ENCODE data around the gene FAM193A.

Gene FAM193A

DNA sequence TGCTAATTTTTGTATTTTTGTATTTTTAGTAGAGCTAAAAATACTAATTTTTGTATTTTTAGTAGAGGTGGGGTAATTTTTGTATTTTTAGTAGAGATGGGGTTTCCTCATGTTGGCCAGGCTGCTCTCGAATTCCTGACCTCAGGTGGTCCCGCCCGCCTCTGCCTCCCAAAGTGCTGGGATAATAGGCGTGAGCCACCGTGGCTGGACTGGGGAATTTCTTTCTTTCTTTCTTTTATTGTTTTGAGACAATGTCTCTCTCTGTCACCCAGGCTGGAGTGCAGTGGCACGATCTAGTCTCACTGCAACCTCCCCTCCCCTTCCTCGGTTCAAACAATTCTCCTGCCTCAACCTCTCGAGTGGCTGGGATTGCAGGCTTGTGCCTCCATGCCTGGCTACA is 83.0 kb downstream of the FAM193A start:
- Histone ChIP-seq H3K4me1 (ENCODE audit: control insufficient read depth in 1 of 2, insufficient read depth in 1 of 2, low read depth in 1 of 2, low read length in 1 of 2) (no peaks in the 10 kb centered on the region), H3K4me3 (ENCODE audit: low read depth in 1 of 2, low read length in 1 of 2) (no peak overlapping the region), H3K27ac (no peak overlapping the region), H3K36me3 (no peaks in the 10 kb centered on the region), H3K9me3 (no peaks in the 10 kb centered on the region), H3K27me3 (no peaks in the 10 kb centered on the region)
- TF ChIP-seq, protein P1, sequence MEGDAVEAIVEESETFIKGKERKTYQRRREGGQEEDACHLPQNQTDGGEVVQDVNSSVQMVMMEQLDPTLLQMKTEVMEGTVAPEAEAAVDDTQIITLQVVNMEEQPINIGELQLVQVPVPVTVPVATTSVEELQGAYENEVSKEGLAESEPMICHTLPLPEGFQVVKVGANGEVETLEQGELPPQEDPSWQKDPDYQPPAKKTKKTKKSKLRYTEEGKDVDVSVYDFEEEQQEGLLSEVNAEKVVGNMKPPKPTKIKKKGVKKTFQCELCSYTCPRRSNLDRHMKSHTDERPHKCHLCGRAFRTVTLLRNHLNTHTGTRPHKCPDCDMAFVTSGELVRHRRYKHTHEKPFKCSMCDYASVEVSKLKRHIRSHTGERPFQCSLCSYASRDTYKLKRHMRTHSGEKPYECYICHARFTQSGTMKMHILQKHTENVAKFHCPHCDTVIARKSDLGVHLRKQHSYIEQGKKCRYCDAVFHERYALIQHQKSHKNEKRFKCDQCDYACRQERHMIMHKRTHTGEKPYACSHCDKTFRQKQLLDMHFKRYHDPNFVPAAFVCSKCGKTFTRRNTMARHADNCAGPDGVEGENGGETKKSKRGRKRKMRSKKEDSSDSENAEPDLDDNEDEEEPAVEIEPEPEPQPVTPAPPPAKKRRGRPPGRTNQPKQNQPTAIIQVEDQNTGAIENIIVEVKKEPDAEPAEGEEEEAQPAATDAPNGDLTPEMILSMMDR (IDR thresholded peaks at IDR 0.05): no peak

DNA sequence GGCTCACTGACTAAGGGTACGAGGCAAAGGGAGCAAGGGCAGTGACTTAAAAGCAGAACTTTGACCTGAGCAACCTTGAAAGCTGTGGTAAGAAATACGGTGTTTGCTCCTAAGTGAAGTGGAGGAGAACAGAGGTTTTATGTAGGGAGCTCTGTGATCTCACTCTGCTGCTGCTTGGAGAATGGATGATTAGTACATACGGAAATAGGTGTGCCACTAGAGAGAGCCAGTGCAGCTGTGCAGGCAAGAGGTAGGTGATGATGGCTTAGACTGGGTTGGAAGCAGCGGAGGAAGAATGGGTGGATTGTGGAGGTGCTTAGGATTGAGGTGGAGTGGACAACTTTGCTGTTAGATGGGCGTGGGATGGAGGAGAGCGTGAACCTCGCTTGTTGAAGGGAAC is 85.0 kb downstream of the FAM193A start:
- H3K36me3 ChIP-seq: peaks cover 12% of the 10 kb centered on the region
- H3K4me1 ChIP-seq (ENCODE audit: control insufficient read depth in 1 of 2, insufficient read depth in 1 of 2, low read depth in 1 of 2, low read length in 1 of 2): no peaks in the 10 kb centered on the region
- no peak overlapping the region for H3K27ac ChIP-seq
- H3K27me3 ChIP-seq: no peaks in the 10 kb centered on the region
- no peaks in the 10 kb centered on the region for H3K9me3 ChIP-seq
- TF ChIP-seq, protein P1 (IDR thresholded peaks at IDR 0.05): no peak
- H3K4me3 ChIP-seq (ENCODE audit: low read depth in 1 of 2, low read length in 1 of 2): no peak overlapping the region

DNA sequence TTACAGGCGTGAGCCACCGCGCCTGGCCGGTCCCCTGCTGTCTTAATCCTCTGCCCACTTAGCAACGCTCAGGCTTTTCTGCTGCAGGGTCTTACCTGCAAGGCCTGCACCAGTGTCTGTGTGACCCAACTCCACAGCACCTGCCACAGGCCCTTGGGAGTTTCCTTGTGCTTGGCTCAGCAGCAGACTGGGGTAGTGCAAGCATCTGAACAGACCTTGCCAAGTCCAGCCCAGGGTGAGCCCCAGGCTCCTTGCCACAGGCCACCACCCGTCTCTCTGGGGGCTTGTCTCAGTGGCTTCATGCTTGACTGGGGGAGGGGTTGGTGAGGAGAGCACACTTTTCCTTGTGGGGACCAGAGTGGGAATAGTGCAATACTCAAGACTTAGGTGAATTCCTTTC is 87.0 kb downstream of the FAM193A start:
- peaks cover 29% of the 10 kb centered on the region for H3K36me3 ChIP-seq
- no peaks in the 10 kb centered on the region for H3K27me3 ChIP-seq

DNA sequence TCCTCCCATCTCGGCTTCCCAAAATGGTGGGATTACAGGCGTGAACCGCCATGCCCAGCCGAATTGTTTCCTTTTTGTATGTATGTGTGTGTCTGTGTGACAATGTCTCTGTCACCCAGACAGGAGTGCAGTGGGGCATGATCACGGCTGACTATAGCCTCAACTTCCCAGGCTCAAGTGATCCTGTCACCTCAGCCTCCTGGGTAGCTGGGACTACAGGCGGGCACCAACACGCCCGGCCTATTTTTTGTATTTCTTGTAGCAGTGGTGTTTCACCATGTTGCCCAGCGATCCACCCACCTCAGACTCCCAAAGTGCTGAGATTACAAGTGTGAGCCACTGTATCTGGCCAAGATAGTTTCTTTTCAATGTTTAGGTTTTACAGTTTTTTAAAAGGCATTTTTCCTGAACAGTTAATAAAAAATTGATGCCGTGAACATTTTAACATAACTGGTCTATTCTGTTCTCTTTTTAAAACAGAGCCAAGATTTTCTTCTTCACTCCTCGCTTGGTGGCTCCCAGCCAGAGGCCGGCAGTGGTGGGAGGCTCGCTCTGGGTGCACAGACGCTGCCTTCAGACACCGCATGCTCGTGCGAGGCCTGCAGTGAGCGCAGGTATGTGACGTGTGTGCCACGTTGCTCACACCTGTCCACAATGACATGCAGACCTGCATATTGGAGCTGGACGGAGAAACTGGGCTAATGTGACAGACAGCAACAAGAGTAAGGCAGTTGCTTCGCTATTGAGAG is 88.5 kb downstream of the FAM193A start:
- peaks cover 38% of the 10 kb centered on the region for H3K36me3 ChIP-seq
- TF ChIP-seq, protein P1 (IDR thresholded peaks at IDR 0.05): no peak
- H3K27ac ChIP-seq: no peak overlapping the region
- no peaks in the 10 kb centered on the region for H3K4me1 ChIP-seq (ENCODE audit: control insufficient read depth in 1 of 2, insufficient read depth in 1 of 2, low read depth in 1 of 2, low read length in 1 of 2)
- H3K27me3 ChIP-seq: no peaks in the 10 kb centered on the region
- no peaks in the 10 kb centered on the region for H3K9me3 ChIP-seq
- no peak overlapping the region for H3K4me3 ChIP-seq (ENCODE audit: low read depth in 1 of 2, low read length in 1 of 2)

More for the DNA sequence above, 87.0 kb downstream of the FAM193A start:
- TF ChIP-seq, protein P1 (IDR thresholded peaks at IDR 0.05): no peak
- H3K9me3 ChIP-seq: no peaks in the 10 kb centered on the region
- H3K4me1 ChIP-seq (ENCODE audit: control insufficient read depth in 1 of 2, insufficient read depth in 1 of 2, low read depth in 1 of 2, low read length in 1 of 2): no peaks in the 10 kb centered on the region
- no peak overlapping the region for H3K27ac ChIP-seq
- H3K4me3 ChIP-seq (ENCODE audit: low read depth in 1 of 2, low read length in 1 of 2): no peak overlapping the region

DNA sequence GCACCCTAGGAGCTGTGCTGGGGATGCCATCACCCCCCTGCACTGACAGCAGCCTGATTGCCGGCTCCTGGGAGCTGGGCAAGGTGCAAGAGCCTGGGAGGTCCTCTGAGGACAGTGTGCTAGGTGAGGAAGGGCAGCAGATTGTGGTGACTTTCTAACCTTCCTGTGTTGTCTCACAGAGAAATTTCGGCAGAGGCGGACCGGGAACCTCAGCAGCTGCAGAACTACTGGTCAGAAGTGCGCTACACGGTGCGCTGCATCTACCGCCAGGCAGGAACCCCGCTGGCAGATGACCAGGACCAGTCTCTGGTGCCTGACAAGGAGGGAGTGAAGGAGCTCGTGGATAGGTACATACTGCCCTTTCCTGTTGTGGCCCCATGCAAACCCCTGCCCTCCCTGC is 89.8 kb downstream of the FAM193A start:
- Histone ChIP-seq H3K36me3 (peaks cover 49% of the 10 kb centered on the region), H3K4me3 (ENCODE audit: low read depth in 1 of 2, low read length in 1 of 2) (no peak overlapping the region), H3K27ac (no peak overlapping the region), H3K9me3 (no peaks in the 10 kb centered on the region), H3K27me3 (no peaks in the 10 kb centered on the region), H3K4me1 (ENCODE audit: control insufficient read depth in 1 of 2, insufficient read depth in 1 of 2, low read depth in 1 of 2, low read length in 1 of 2) (no peaks in the 10 kb centered on the region)
- TF ChIP-seq, protein P1 (IDR thresholded peaks at IDR 0.05): no peak

All from neutrophil (primary cell).